Anterior cingulate cortex (tissue), 58 donors: Measurements from ENCODE around the gene KIF9.
"Not testable (repeated sequence)": the region's sequence is repeated elsewhere in the genome, so short reads cannot be mapped to it uniquely, and the experiment has no call there.

Source experiments
- DNase-seq, 58 donors: peaks; one replicate each; lab custom pipeline; 2025; lab: John Stamatoyannopoulos, UW

The KIF9 gene

DNA sequence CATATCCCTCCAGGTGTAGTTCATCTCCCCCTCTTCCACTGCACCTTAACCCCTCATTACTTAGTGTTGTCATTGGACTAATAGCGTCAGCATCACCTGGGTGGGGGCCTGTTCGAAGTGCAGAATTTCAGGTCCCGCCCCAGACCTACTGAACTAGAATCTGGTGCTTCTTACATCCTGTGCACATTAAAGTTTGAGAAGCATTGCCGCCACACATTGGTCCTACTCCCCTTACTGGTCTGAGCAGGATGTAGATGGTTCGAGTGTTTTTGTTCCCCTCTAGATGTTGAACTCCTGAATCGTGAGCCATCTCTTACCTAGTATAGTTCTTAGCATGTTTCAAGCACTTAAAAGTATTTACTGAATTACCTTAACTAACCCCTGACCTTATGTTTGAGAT lies 13.4 kb upstream of the KIF9 start:
- no peak for DNase-seq

DNA sequence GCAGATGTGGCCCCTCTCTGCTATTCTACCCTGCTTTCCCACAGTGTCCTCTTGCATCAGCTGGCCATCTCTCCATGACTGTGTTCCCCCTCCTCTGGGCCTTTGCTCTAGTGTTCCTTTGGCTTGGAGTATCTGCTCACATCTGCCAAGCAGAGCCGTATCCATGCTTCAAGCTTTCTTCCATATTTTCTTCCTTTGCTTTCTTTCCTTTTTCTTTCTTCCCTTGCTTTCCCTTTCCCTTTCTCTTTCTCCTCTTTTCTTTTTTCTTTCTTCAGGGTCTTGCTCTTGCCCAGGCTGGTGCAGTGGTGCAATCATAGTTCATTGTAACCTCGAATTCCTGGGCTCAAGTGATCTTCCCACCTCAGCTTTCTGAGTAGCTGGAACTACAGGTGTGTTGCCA lies 12.7 kb upstream of the KIF9 start:
- no peak for DNase-seq

DNA sequence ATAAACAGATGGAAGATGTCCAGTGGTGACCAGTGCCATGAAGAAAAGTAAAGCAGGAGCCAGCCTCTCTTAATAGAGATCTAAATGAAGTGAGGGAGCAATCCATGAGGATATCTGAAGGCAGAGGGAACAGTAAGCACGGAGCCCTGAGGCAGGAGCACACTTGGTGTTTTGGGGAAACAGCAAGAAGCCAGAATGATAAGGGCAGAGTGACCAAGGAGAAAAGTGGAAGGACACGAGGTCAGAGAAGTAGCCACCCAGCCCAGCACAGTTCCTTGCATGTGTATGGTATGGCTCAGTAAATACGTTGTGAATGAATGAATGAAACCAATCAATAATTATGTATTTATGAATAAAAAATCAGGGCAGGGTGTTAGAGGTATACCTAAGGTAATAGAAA lies 11.8 kb upstream of the KIF9 start:
- DNase-seq: no peak

DNA sequence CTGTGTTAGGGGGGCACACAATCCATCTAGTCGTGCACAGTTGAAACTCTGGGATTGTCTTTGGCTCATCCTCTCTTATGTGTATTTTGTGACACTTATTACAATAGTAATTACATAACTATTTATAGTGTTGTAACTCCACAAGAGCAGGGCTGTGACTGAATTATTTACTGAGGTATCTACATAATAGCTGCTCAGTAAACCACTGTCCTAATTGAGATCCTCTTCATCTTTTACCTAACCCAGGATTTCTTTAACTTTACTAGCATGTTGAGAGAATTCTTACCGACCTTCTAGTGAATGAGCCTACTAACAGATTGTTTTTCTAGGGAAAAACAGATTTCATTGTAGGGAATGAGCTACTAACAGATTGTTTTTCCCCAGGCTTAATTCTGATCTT lies 11.2 kb upstream of the KIF9 start:
- no peak for DNase-seq

DNA sequence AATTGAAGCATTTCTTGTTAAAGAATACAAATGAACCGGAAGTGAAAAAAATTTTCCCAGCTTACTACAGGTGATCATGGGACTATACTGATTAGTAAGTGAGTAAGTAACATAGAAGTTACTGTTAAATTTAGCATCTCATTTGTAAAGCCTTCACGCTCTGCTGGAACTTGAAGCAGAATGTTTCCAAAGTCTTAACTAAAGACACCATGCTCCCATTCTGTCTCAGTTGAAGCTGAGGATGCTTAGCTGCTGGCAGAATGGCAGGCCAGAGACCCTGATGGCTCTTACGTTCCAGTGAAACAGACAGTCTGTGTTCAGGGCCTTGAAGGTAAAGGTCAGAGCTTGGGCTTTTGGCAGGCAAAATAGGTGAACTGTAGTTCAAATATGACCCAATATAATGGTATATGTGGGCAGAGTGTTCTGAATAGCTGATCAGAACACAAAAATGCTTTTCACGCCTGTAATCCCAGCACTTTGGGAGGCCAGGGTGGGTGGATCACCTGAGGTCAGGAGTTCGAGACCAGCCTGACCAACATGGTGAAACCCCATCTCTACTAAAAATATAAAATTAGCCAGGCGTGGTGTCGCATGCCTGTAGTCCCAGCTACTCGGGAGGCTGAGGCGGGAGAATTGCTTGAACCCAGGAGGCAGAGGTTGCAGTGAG lies 9.3 kb upstream of the KIF9 start:
- not testable (repeated sequence) for DNase-seq

DNA sequence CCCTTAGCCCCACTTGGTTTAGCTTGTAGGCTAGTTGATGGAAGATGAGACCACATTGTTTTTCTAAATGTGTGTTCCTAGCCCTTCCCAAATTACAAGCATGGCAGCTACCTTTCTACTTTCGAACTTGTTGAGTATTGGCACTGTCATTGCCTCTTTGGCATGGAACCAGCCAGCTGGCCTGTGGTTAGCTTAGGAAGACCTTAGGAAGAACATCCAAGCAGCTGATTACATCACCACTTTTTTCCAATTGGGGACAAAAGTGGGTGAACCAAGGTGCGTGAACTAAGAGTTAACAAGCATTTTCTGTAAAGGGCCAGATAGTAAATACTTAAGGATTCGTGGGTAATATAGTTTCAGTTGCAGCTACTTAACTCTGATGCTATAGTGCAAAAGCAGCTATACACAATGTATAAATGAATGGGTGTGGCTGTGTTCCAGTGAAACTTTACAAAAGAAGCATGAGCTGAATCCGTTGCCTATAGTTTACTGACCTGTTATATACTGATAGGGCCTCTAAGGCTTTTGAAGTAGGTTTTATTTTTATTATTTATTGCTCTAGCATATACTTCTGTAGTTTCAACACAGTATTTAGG lies 8.7 kb upstream of the KIF9 start:
- DNase-seq: no peak

DNA sequence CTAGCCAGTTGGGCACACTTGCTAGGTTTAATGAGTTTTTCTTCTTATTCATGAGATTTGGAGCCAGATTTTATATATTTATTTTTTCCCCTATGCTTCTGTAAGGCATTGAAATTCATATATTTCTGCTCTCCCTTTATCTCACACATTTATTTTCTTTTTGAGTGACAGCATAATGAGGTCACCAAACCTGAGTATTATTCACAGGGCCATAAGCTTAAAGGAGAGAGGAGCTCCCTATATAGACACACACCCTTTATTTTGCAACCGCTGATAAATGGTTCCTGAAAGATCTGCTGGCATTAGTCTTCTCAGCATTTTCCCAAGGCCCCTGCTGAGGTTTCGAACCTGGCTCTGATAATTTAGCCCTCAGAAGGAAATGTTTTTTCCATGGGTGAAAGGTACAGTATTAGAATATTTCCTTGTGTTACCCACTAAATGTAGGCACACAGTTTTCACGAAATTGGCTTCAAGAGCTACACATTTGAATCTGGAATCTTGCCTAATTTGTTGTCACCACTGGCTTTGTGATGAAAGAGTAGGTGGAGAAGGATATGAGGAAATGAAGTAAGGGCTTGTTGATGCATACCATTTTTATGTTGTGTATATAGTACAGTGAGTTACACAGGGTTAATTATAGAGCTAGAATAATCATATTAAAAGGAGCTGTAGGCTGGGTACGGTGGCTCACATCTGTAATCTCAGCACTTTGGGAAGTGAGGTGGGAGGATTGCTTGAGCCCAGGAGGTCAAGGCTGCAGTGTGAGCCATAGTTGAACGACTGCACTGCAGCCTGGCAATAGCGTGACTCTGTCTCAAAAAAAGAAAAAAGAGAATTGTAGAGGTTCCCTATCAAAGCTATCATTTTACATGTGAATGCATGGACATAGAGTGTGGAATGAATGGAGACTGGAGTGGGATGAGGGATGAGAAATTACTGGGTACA lies 6.6 kb upstream of the KIF9 start:
- DNase-seq: no peak

DNA sequence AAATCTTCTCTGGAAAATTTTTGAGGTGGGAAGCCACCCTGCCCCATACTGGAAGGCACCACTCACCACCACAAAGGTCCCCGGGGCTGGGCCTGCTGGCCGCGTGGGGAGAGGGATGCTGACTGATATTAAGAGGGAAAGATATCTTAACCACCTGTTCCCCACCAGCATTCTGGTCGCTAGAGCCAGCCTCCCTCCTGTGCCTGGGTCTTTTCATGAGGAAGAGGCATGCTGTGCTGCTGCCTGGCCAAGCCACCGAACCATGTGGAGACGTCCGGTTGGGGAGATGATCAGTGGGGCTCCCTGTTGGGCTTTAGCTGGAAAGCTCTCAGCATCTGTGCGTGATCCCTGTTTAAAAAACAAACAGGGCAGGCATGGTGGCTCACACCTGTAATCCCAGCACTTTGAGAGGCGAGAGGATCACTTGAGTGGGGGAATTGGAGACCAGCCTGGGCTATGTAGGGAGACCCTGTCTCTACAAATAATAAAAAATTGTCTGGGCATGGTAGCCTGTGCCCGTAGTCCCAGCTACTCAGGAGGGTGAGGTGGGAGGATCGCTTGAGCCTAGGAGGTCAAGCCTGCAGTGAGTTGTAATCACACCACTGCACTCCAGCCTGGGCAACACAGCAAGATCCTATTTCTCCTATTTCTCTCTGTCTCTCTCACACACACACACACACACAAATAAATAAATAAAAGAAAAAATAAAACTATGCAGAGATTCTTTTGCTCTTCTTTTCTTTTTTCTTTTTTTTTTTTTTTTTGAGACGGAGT lies 1.2 kb upstream of the KIF9 start:
- peak in 3 of 58 donors; percentile 7 to 20 (median 11) for DNase-seq

DNA sequence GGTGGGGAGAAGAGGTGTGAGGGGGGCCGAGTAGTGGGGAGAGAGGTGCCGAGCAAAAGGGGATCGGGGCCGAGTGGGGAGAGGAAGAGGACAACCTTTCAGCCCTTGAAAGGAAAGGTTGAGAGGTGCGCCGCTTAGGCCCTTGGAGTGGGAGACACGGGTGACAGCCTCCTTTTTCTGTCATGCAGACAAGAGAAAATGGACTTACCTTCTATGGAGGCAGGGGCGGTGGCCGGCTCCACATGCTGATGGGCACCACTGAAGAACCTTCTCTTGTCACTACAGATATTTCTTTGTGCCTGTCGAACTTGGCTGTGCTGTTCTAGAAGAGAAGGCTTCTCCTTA lies 566 bp upstream of the KIF9 start:
- peak in 9 of 58 donors; percentile 11 to 65 (median 33) for DNase-seq

DNA sequence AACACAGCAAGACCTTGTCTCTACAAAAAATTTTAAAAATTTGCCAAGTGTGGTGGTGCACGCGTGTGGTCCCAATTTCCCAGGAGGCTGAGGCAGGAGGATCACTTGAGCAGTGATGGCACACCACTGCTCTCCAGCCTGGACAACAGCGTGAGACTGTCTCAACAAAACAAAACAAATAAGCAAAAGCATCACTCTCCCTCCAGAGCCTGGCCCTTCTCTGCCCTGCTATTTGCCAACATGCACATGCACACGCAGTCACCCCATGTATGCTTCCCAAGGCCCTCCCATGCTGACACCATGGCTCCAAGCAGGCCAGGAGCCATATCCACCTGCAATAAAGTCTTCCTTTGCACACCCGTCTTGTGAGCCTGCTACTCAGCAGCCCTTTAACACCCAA lies 2.1 kb downstream of the KIF9 start:
- no peak for DNase-seq

DNA sequence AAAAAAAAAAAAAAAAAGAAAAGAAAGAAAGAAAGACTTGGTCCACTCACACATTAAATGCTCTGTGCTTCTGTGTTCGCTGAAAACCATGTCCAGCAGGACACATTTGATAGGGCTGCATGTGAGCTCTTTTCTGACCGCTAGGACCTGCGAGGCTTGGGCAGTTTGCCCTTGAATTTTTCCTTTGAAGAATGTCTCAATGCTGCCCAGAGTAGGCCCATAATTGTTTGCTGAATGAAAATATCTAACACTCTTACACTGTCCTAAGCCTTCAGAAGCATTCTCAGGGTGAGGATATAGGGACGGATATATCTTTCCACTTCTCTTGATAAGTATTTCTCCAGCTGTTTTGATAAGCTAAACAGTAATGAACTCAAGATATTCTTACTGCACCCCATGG lies 6.0 kb downstream of the KIF9 start:
- no peak for DNase-seq

DNA sequence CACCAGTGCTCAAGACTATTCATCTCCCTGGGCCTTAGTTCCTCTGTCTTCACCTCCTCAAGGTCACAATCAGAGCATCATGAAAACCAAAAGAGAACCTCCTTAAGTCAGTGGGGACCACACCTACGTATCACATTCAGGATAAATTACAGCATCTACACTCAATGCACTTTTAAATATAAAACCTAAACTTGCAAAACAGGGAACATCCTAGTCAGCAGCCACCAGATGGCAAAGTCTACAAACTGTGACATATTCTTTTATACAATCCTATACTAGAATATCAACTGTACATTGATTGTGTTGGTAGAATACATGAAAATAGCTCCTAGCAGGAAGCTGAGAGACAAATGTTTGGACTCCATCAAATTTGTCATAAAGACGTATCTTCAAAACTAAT lies 7.9 kb downstream of the KIF9 start:
- peak in 2 of 58 donors; percentile 2 to 13 for DNase-seq

DNA sequence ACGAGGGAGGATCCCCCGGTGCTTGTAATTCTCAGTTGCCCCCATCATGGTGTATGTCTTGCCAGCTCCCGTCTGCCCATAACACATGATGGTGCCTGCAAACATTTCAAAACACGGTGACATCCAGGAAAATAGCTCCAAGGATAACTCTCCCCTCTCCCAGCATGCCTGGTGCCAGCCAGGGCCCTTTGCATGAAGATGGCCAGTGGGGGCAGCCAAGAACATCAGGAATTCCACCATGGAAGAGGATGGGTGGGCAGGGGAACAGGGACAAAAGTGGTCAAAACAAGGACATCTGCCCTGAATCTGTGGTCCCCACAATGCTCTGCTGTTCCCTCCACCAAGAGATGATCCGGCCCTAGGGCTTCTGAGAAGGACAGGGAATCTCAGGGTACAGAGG lies 9.0 kb downstream of the KIF9 start:
- DNase-seq: no peak

DNA sequence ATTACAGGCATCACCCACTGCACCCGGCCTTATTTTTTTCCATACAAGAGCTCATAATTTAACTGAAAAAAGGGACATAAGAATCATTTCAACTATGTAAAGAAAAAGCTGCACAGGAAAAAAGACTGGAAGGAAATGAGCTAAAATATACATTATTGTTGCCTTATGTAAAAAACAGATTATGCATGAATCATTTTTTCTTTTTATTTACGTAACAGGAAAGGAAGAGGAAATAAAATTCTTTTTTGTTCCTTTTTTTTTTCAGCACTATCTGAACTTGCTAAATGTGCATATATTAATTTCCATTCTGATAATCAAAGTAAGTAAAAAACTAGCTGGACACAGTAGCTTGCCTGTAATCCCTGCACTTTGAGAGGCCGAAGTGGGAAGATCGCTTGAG lies 12.1 kb downstream of the KIF9 start:
- no peak for DNase-seq

DNA sequence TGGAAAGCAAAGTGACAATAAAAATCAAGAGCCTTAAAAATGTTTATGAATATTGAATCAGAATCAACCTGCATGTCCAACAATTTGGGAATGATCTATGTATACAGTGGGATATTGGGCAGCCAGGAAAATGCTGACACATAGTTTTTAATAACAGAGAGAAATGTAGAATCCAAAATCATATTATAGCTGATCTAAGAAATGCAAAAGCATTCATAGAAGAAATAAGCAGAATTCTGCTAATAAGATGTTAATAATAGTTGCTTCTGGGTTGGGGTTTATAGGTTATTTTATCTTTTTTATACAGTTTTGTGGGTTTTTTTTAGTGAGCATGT lies 15.1 kb downstream of the KIF9 start:
- DNase-seq: no peak

DNA sequence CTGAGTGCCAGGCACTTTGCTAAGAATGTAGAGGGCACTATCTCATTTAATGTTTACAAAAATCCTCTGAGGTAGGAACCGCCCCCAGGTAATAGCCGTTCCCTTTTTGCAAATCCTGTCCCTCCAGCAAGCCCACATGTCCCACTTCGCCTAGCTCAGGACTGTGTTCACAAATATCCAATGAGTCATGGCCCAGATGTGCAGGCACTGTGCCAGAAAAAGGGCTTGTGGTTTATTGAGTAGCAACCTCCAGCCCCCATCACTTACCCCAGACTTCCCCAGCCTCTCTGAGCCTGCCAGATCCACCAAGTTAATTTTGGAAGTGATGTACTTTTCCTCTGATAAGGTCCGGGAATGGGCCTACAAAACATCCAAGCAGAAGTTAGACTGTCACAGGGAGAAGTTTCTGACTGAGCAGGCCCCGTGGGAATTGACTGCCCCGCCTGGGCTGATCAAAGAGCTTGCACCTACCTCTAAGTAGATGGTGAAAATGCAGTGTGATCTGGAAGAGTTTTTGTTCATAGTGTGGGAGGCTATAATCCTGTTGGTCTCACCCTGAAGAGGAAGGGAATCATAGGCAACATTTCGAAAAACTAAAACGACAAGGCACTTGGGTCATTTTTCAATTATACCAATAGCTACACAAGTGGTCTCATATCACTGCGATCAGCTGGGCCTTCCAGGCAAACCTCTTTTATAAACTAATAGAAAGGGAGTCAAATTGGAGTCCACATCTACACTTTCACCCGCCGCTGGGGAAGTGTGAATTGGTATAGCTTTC lies 15.7 kb downstream of the KIF9 start:
- DNase-seq: peak in 29 of 58 donors; percentile 4 to 84 (median 27)

DNA sequence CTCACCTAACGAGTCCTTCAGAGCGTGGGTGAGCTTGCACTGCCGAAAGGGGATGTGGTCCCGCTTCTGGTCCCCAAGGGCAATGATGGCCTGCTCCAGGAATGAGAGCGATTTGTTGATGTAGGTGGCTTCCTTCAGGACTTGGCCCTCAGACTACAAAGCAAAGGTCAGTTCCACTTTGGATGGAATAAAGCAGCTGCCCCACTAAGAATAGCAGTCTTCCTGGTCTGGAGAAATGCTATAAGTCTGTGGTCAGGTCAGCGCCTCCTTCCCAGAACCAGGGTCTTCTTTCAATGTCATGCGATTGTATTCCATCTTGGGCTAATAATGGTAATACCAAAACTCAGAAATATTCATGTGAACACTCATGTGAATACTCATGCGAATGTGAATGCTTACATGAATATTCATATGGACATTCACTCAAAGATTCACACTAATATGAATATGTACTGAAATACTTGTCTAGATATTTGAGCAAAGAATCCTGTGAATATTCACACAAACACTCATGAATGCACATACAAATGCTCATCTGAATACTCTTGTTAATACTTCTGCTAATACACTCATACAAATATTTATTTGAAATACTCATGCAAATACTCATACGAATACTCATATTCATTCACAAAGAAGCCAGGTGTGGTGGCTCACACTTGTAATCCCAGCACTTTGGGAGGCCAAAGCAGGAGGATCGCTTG lies 16.7 kb downstream of the KIF9 start:
- DNase-seq: no peak

DNA sequence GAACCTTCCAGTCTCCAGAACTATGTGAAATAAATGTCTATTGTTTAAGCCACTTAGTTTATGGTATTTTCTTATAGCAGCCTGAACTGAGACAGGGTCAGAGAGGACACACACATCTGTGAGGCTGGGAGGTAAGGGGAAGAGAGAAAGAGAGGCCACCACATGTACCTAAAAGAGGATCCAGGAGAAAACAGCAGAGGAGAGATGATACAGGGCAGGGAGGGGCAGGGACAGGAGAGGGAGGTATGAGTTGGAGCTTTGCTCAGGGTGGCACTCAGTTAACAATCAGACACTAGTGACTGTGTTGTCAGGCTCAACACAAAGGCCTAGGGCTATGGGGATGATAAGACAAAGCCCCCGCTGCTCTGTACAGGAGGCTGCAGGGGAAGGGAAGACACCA lies 17.6 kb downstream of the KIF9 start:
- DNase-seq: no peak

DNA sequence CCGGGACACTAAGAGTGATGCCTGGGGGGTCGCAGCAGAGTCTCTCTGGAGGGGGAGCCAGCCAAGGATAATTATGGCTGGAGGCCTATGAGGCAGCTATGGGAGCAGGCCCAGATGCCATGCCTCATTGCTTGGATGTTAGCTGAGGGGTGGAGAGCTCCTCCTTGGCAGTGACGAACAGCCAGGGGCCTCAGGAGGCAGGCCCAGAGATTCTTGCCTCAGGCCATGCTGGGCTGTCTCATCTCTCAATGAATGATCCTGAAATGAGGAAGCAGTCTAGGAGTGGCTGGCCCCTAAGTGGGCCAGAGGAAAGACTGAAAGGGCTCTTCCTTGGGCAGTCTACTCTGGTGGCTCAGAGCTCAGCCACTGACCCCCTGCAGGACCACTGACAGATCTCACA lies 21.3 kb downstream of the KIF9 start:
- DNase-seq: no peak

DNA sequence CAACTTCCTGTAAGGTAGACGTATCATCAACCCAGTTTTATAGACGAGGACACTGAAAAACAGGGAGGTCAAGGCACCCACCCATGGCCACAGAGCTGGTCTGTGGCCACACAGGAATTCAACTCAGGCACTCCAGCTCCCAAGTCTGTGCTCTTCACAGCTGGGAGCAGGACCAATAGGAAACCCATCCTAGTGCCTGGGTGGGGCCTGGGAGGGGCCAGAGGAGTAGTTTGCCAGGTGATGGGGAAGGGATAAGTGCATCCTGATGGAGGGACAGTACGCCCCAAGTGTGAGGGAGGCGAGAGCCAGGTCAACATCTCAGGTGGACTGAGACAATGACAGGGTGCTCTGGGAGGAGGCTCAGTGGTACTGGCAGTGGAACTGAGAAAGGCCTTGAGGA lies 22.0 kb downstream of the KIF9 start:
- no peak for DNase-seq
